Measurements from ENCODE around the gene ZBTB9.
A peak's percentile ranks its signal among the peaks of the same experiment; 100 is the strongest.
"Not testable (repeated sequence)": the region's sequence is repeated elsewhere in the genome, so short reads cannot be mapped to it uniquely, and the experiment has no call there.

Gene ZBTB9

GRCh38 chr6:33466075-33466735 lies 11.8 kb downstream of the ZBTB9 start:
- DNase-seq (ENCODE audit: low spot score): no peak

GRCh38 chr6:33467091-33467490 lies 12.7 kb downstream of the ZBTB9 start:
- DNase-seq (ENCODE audit: low spot score): no peak

GRCh38 chr6:33469661-33470060 lies 15.3 kb downstream of the ZBTB9 start:
- DNase-seq (ENCODE audit: low spot score): no peak

DNA sequence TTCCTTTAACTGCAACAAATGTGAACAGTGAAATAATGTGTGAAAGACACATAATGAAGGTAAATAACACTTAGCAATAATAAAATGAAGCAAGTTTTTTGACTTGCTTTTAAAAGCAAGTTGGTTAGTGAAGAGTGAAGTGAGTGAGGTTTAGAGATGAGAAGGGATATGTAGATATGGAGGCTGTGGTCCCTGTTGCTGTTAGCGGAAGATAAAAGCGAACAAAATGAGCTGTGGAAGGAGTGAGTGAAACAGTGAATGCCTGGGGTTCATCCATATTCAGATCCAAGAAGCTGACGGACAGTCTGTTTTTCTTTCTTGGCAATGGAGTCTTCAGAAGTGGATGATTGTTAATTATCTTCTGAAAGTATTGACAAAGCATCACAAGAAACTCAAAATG lies 23.5 kb downstream of the ZBTB9 start:
- DNase-seq (ENCODE audit: low spot score): no peak

GRCh38 chr6:33481192-33481591 lies 26.8 kb downstream of the ZBTB9 start:
- no peak for DNase-seq (ENCODE audit: low spot score)

- not testable (repeated sequence) for DNase-seq (ENCODE audit: low spot score)
Observed at GRCh38 chr6:33482620-33483019, 28.2 kb downstream of the ZBTB9 start.

GRCh38 chr6:33483678-33484077 lies 29.3 kb downstream of the ZBTB9 start:
- no peak for DNase-seq (ENCODE audit: low spot score)

DNA sequence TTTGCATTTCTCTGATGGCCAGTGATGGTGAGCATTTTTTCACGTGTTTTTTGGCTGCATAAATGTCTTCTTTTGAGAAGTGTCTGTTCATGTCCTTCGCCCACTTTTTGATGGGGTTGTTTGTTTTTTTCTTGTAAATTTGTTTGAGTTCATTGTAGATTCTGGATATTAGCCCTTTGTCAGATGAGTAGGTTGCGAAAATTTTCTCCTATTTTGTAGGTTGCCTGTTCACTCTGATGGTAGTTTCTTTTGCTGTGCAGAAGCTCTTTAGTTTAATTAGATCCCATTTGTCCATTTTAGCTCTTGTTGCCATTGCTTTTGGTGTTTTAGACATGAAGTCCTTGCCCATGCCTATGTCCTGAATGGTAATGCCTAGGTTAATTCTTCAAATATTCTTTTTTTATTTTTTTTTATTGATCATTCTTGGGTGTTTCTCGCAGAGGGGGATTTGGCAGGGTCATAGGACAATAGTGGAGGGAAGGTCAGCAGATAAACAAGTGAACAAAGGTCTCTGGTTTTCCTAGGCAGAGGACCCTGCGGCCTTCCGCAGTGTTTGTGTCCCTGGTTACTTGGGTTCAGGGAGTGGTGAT lies 30.4 kb downstream of the ZBTB9 start:
- not testable (repeated sequence) for DNase-seq (ENCODE audit: low spot score)

DNA sequence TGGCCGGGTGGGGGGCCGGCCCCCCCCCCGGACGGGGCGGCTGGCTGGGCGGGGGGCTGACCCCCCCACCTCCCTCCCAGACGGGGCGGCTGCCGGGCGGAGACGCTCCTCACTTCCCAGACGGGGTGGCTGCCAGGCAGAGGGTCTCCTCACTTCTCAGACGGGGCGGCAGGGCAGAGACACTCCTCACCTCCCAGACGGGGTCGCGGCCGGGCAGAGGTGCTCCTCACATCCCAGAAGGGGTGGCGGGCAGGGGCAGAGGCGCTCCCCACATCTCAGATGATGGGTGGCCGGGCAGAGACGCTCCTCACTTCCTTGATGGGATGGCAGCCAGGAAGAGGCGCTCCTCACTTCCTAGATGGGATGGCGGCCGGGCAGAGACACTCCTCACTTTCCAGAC lies 31.3 kb downstream of the ZBTB9 start:
- DNase-seq (ENCODE audit: low spot score): not testable (repeated sequence)

GRCh38 chr6:33488339-33488738 lies 34.0 kb downstream of the ZBTB9 start:
- no peak for DNase-seq (ENCODE audit: low spot score)

DNA sequence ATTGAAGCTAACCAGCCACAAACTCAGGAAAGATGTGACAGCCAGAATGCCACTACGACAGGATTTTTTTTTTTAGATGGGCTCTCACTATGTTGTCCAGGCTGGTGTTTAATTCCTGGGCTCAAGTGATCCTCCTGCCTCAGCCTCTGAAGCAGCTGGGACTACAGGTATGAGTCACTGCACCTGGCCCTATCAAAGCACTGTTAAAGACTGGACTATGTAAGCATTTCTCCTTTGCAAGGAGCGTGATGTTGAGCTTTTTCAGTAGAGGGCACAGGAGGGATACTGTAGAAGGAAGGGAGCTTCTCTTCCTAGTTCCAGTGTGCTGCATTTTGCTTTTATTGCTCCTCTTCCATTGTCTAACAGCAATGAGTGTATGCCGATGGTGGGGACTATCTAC lies 35.8 kb downstream of the ZBTB9 start:
- no peak for DNase-seq (ENCODE audit: low spot score)

DNA sequence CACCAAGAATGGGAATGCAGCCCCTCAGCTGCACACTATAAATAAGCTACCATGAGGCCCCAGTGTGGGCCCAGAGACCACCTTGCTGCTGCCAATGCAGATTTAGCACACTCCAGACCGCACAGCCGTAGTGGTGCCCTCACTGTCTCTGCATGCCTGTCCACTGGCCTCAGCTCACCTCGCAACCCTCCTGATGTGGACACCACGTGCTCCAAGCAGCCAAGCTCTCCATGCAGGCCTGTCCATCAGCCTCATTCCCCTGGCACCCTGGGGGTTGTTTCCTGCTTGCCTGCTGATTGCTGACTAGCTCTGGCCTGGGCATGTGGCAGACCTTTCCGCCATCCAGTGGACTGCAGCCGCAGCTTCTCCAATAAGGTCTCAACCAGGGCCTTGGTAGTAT lies 36.2 kb downstream of the ZBTB9 start:
- DNase-seq (ENCODE audit: low spot score): peak; percentile 21

DNA sequence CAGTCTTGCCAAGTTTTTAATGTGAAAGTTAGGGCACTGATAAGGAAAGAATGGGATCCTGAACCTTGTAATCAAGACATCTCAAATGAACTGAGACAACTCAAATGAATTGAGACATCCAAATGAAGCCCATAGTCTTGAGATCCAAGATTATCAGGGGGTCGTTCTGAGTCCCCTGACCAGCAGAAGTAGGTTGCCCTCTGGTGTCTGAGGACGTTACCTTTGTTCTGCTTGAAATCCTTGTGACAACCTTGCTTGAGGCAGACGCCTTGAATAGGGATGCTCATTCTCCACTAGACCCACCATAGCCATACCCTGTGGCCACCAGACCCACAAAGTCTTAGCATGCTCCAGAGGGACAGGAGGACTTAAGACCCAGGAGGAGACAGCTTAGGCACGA lies 37.7 kb downstream of the ZBTB9 start:
- DNase-seq (ENCODE audit: low spot score): peak; percentile 46

GRCh38 chr6:33497157-33497556 lies 42.8 kb downstream of the ZBTB9 start:
- no peak for DNase-seq (ENCODE audit: low spot score)

DNA sequence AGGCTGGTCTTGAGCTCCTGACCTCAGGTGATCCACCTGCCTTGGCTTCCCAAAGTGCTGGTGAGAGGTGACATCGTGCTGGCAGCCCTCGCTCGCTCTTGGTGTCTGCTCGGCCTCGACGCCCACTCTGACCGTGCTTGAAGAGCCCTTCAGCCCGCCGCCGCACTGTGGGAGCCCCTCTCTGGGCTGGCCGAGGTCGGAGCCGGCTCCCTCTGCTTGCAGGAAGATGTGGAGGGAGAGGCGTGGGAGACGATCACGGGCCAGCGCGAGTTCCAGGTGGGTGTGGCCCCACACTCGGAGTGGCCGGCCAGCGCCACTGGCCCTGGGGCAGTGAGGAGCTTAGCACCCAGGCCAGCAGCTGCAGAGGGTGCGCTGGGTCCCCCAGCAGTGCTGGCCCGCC lies 48.1 kb downstream of the ZBTB9 start:
- no peak for DNase-seq (ENCODE audit: low spot score)

DNA sequence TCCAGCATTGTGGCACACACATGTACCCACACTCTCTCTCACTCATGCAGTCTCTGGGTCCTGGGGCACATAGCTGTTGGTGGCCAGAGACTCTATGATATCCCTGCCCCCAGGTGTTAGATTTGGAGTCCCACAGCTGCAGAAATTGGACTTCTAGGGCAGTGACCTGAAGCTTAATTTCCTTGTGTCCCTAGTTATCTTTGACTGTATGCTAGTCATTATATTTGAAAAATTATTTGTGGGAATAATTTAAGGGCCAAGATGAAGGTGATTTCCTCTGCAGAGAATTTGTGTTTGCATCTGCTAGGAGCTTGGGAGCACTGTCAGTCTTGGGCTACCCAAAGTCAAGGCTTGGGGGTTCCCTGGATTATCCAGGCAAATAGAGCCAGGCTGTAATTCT lies 50.1 kb downstream of the ZBTB9 start:
- no peak for DNase-seq (ENCODE audit: low spot score)

DNA sequence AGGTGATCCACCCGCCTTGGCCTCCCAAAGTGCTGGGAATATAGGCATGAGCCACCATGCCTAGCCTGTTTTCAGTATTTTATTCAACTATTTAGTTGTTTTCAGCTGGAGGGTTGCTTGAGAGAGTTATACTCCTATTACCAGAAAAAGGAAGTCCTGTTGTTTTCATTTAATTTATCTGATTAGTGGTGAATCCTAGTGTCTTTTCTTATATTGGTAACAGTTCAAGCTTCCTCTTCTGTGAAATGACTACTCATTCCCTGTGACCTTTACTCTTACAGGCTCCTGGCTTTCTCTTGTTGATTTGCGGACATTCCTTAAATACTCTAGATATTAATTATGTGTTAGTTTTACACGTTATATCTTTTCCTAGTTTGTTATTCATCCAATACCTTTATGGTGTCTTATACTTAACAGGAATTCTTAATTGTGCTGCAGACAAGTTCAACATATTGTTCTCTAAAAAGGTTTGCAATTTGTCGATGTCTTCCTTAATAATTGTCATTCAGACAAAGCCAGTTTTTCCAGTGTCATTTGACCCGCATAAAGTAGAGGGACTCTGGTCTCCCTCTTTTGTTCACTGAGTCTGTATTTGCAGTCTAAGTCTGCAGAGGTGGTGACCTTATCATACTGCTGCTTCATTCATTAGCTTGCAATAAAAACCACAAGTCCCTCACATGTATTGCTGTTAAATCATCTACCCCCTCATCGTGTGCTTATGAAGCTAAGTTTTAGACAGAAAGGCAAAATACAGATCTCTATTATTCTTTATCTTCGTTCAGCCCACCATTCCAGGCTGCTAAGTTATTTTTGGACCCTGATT lies 51.4 kb downstream of the ZBTB9 start:
- no peak for DNase-seq (ENCODE audit: low spot score)

Data from iPS-NIHi11 (cell line).